ENCODE data around the gene CAV2.

The CAV2 gene

DNA sequence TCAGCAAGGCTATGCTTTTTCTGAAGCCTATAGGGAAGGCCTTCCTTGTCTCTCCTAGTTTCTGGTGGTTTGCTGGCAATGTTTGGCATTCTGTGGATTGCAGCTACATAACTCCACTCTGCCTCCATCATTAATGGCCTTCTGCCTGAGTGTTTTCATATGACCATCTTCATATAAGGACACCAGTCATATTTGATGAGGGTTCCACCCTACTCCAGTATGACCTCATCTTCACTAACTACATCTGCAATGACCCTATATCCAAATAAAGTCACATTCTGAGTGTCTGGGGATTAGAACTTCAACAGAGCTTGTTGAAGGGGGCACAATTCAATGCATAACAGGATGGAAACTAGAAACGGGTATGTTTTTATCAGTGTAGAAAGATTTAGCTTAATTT lies 47.4 kb downstream of the CAV2 start:
- Histone ChIP-seq H3K4me2 (ENCODE audit: low read depth, low read length, poor library complexity, severe bottlenecking) (no peak overlapping the region), H4K20me1 (ENCODE audit: low read depth, low read length) (no peaks in the 10 kb centered on the region), H3K9me2 (replicated peaks; ENCODE audit: insufficient read depth, low read length) (no peaks in the 10 kb centered on the region), H3K9me3 (ENCODE audit: insufficient read depth, low read length) (no peaks in the 10 kb centered on the region), H2AFZ (ENCODE audit: low read depth, low read length, severe bottlenecking) (no peak overlapping the region), H3K4me3 (ENCODE audit: insufficient read depth, low read length, poor library complexity, severe bottlenecking) (no peak overlapping the region), H3F3A (ENCODE audit: insufficient read depth) (no peaks in the 10 kb centered on the region), H3K79me2 (ENCODE audit: insufficient read depth, low read length) (no peaks in the 10 kb centered on the region), H3K9ac (ENCODE audit: low read length) (no peak overlapping the region), H3K27ac (ENCODE audit: low read depth, low read length) (no peak overlapping the region), H3K36me3 (ENCODE audit: low read length) (no peaks in the 10 kb centered on the region), H3K27me3 (ENCODE audit: low read length) (no peaks in the 10 kb centered on the region)
- TF ChIP-seq EZH2phosphoT487 (conservative IDR thresholded peaks at IDR 0.05; ENCODE audit: low read length) = no peak
- TF ChIP-seq, protein P1, sequence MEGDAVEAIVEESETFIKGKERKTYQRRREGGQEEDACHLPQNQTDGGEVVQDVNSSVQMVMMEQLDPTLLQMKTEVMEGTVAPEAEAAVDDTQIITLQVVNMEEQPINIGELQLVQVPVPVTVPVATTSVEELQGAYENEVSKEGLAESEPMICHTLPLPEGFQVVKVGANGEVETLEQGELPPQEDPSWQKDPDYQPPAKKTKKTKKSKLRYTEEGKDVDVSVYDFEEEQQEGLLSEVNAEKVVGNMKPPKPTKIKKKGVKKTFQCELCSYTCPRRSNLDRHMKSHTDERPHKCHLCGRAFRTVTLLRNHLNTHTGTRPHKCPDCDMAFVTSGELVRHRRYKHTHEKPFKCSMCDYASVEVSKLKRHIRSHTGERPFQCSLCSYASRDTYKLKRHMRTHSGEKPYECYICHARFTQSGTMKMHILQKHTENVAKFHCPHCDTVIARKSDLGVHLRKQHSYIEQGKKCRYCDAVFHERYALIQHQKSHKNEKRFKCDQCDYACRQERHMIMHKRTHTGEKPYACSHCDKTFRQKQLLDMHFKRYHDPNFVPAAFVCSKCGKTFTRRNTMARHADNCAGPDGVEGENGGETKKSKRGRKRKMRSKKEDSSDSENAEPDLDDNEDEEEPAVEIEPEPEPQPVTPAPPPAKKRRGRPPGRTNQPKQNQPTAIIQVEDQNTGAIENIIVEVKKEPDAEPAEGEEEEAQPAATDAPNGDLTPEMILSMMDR (IDR thresholded peaks at IDR 0.05; ENCODE audit: insufficient read depth, low read length, poor library complexity, severe bottlenecking) = no peak

DNA sequence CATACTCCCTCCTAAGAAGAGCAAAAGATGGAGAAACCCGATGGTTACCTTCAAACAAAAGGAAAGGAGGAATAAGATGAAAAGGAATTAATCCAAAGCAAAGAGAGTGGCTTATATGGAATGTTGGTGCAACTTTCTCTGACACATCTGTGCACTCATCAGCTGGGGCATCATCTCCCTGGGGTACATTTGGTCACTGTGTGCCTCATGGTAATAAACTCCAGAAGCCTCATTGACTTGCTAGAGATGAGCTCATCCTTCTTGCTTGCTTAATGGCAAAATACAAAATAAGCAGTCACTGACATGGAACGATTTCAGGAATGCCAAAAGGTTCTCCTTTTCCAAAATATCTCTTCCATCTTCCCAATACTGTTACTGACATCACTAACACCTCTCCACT lies 47.8 kb downstream of the CAV2 start:
- Histone ChIP-seq H3K27ac (ENCODE audit: low read depth, low read length) (no peak overlapping the region), H3K4me3 (ENCODE audit: insufficient read depth, low read length, poor library complexity, severe bottlenecking) (no peak overlapping the region), H3K27me3 (ENCODE audit: low read length) (no peaks in the 10 kb centered on the region), H3F3A (ENCODE audit: insufficient read depth) (no peaks in the 10 kb centered on the region), H3K36me3 (ENCODE audit: low read length) (no peaks in the 10 kb centered on the region), H3K9me2 (replicated peaks; ENCODE audit: insufficient read depth, low read length) (no peaks in the 10 kb centered on the region), H3K79me2 (ENCODE audit: insufficient read depth, low read length) (no peaks in the 10 kb centered on the region), H3K4me2 (ENCODE audit: low read depth, low read length, poor library complexity, severe bottlenecking) (no peak overlapping the region), H3K9me3 (ENCODE audit: insufficient read depth, low read length) (no peaks in the 10 kb centered on the region), H3K9ac (ENCODE audit: low read length) (no peak overlapping the region), H4K20me1 (ENCODE audit: low read depth, low read length) (no peaks in the 10 kb centered on the region), H2AFZ (ENCODE audit: low read depth, low read length, severe bottlenecking) (no peak overlapping the region)
- TF ChIP-seq EZH2phosphoT487 (conservative IDR thresholded peaks at IDR 0.05; ENCODE audit: low read length) = no peak

DNA sequence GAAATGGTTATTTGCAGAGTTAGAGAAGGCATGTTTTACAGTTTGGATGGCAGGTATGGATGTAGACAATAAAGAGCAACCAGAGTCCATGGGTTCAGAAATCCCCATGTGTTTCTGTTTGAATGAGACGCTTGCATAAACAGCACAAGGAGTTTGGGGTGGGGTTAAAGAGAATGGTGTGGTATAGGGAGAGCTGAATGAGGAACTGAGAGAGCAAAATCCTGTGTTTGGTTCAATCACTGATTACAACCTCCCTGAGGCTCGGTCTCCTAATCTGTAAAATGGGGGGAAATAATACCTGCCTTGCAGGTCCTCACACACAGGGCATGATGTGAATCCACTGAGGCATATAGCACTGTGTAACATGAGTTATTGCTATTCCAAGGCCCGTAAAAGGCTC lies 49.0 kb downstream of the CAV2 start:
- no peaks in the 10 kb centered on the region for H3K36me3 ChIP-seq (ENCODE audit: low read length)
- no peaks in the 10 kb centered on the region for H3F3A ChIP-seq (ENCODE audit: insufficient read depth)
- TF ChIP-seq, protein P1 (IDR thresholded peaks at IDR 0.05; ENCODE audit: insufficient read depth, low read length, poor library complexity, severe bottlenecking) = no peak
- TF ChIP-seq EZH2phosphoT487 (conservative IDR thresholded peaks at IDR 0.05; ENCODE audit: low read length) = no peak
- H4K20me1 ChIP-seq (ENCODE audit: low read depth, low read length) = no peaks in the 10 kb centered on the region
- no peak overlapping the region for H3K27ac ChIP-seq (ENCODE audit: low read depth, low read length)
- H3K27me3 ChIP-seq (ENCODE audit: low read length) = no peaks in the 10 kb centered on the region
- H3K9me3 ChIP-seq (ENCODE audit: insufficient read depth, low read length) = no peaks in the 10 kb centered on the region
- no peak overlapping the region for H3K9ac ChIP-seq (ENCODE audit: low read length)
- no peak overlapping the region for H2AFZ ChIP-seq (ENCODE audit: low read depth, low read length, severe bottlenecking)
- no peaks in the 10 kb centered on the region for H3K79me2 ChIP-seq (ENCODE audit: insufficient read depth, low read length)
- no peak overlapping the region for H3K4me3 ChIP-seq (ENCODE audit: insufficient read depth, low read length, poor library complexity, severe bottlenecking)
- H3K9me2 ChIP-seq (replicated peaks; ENCODE audit: insufficient read depth, low read length) = no peaks in the 10 kb centered on the region
- no peak overlapping the region for H3K4me2 ChIP-seq (ENCODE audit: low read depth, low read length, poor library complexity, severe bottlenecking)

DNA sequence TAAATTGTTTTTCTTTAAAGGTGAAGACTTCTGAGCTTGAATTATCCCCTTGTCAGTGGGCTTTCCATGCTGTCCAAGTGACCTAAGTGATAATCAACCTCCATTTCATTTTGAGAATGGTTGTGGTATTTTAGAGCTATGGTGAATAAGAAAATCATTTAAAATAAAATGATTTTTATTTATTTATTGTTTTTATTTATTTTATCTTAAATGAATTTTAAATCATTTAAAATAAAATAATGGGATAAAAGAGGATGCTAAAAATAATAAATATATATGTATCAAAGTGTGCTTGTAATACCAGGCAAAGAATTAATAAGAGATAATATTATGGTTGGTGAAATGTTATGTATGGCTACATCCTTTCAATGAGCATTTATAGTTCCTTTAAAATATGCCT lies 49.8 kb downstream of the CAV2 start:
- no peaks in the 10 kb centered on the region for H3K36me3 ChIP-seq (ENCODE audit: low read length)
- H3K27ac ChIP-seq (ENCODE audit: low read depth, low read length) = no peak overlapping the region
- no peak overlapping the region for H3K4me2 ChIP-seq (ENCODE audit: low read depth, low read length, poor library complexity, severe bottlenecking)

More for the DNA sequence above, 49.8 kb downstream of the CAV2 start:
- Histone ChIP-seq H3K9me3 (ENCODE audit: insufficient read depth, low read length) (no peaks in the 10 kb centered on the region), H3K9ac (ENCODE audit: low read length) (no peak overlapping the region), H2AFZ (ENCODE audit: low read depth, low read length, severe bottlenecking) (no peak overlapping the region), H3K79me2 (ENCODE audit: insufficient read depth, low read length) (no peaks in the 10 kb centered on the region), H3F3A (ENCODE audit: insufficient read depth) (no peaks in the 10 kb centered on the region), H3K9me2 (replicated peaks; ENCODE audit: insufficient read depth, low read length) (no peaks in the 10 kb centered on the region), H3K27me3 (ENCODE audit: low read length) (no peaks in the 10 kb centered on the region), H4K20me1 (ENCODE audit: low read depth, low read length) (no peaks in the 10 kb centered on the region), H3K4me3 (ENCODE audit: insufficient read depth, low read length, poor library complexity, severe bottlenecking) (no peak overlapping the region)
- no peak for TF ChIP-seq EZH2phosphoT487 (conservative IDR thresholded peaks at IDR 0.05; ENCODE audit: low read length)
- TF ChIP-seq, protein P1 (IDR thresholded peaks at IDR 0.05; ENCODE audit: insufficient read depth, low read length, poor library complexity, severe bottlenecking) = no peak

Measured in SU-DHL-6 (cell line).